ENCODE data around the gene ARHGAP29.
"Not testable (repeated sequence)": the region's sequence is repeated elsewhere in the genome, so short reads cannot be mapped to it uniquely, and the experiment has no call there.

Gene ARHGAP29

DNA sequence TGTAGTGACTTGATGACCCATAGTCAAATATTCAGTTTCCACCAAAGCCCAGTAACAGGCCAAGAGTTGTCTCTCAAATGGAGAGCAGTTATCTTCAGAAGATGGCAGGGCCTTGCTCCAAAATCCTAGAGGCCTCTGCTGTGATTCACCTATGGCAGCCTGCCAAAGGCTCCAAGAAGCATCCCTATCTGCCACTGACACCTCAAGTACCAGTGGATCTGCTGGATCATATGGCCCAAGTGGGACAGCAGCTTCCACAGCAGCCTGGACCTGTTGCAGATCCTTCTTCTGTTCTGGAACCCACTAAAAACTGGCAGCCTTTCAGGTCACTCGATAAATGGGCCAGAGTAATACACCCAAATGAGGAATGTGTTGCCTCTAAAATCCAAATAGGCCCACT, 73.3 kb downstream of the ARHGAP29 start:
- DNase-seq, result not testable (repeated sequence)

DNA sequence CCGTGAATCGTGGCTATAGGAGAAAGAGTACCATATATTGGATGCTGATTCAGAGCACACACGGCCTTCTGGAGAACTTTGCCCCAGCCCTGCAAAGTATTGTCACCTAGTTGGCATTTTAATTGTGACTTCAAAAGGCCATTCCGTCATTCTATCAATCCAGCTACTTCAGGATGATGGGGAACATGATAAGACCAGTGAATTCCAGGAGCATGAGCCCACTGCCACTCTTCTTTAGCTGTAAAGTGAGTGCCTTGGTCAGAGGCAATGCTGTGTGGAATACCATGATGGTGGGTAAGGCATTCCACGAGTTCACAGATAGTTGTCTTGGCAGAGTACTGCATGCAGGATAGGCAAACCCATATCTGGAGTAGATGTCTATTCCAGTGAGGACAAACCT, 74.1 kb downstream of the ARHGAP29 start:
- DNase-seq, result not testable (repeated sequence)

DNA sequence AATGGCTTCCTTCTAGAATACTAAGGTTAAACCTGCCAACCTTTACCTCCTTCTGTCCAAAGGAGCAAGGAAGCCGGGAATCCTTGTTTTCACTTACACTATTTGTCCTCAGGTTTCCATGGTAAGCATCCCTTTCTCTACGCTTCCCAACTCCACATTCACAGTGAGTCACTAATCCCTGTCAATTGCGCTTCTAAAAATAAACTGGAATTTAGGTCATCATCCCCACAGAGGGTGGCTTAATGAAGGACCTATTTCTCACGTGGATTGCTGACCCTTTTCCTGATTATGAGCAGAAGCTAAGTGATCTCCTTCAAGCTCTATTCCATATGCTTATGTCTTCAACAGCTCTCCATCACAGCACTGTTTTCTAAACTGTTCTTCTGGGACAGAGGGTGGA, 76.6 kb downstream of the ARHGAP29 start:
- DNase-seq, result no peak

DNA sequence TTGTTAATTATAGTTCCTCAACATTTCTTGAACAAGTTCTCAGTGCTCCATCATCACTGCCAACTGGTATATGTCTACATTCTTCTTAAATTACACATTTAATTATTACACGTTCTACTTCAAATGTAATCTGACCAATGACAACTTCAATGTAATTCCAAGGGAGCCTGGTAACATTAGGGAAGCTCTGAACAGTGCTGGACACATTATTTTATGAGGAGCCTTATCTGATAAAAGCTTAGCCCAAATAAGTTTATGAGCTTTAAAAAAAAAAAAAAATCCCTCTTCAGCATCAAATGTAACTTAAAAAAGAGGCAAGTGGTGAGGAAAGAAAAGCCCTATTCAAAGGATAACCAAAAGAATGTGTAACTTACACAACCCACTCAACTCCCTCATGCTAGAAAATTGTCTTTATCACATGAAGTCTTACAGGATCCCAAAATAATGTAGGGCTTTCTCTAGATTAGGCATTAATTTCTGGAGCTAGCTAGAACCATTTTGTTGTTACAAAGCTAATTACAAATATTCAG, 81.2 kb downstream of the ARHGAP29 start:
- DNase-seq, result no peak

DNA sequence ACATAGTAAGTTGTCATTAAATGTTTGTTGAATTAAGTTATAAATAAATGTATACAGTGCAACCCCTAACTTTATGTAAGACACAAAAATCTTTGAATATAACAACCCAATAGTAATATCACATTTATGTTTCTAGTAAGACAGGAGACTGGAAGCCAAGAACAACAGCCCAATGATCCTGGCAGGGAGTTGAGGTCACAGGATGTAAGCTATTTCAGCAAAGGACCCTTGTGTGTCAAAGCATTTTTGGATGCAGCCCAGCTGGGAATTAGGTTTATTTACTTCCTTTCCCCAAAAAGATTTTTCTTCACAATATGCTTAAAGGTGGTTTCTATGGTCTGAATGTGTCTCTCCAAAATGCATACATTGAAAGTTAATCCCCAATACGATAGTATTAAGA, 82.4 kb downstream of the ARHGAP29 start:
- DNase-seq, result no peak

DNA sequence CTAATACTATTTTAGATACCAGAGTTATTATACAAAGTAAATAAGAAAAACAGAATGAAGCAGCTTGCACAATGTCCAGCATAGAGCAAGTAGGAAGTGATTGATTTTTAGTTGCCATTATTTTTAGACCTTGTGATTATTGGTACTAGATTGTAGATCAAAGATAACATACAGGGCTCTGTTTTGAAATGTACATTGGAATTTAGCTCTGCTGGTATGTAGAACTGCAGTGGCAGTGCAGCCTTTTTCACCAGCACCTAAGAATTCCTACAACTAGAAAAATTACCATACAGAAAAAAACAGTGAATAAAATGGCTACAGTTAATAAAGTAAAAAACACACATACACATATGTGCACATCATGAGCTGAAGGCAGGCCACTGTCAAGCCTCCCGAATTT, 84.3 kb downstream of the ARHGAP29 start:
- DNase-seq, result no peak

GRCh38 chr1:94149166-94149565, 88.2 kb downstream of the ARHGAP29 start:
- DNase-seq, result not testable (repeated sequence)

- DNase-seq, result no peak
These were observed 91.1 kb downstream of the ARHGAP29 start for GRCh38 chr1:94146273-94146672.

DNA sequence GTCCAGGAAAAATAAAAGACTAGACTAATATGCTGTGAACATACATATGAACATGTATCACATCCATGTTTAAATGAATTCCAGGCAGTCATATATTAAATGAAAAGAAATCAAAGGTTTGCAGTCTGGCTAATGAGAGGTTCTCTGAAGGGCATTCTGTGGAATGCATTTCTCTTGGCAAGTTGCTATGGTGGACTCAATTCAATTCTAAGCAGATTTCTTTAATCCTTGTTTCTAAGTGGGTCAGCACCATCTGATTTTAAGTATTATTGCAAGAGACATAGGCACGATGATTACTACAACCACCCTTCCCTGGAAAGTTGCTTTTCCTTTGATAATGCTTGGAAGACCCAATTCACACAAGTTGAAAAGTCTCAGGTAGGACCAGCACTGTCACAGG, 92.5 kb downstream of the ARHGAP29 start:
- no peak for DNase-seq

DNA sequence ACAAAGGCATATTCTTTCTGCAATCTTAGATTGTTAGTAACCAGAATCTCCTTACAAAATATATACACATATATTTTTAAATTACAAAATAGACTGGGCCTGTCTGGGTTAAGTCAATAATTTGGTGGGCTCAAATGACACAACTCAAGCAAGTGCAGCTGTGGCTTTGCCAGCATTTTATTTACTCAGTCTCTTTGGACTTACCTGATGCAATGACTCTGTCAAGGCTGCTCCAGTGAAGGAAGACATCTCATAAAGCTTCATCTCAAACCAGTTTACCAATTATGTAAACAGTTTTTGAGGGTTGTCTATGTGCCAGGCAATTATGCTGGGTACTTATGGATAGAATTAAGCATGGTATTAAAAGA, 93.6 kb downstream of the ARHGAP29 start:
- no peak for DNase-seq

GRCh38 chr1:94143173-94143808, 94.1 kb downstream of the ARHGAP29 start:
- no peak for DNase-seq

- no peak for DNase-seq
These were observed 94.8 kb downstream of the ARHGAP29 start for GRCh38 chr1:94142583-94142982.

DNA sequence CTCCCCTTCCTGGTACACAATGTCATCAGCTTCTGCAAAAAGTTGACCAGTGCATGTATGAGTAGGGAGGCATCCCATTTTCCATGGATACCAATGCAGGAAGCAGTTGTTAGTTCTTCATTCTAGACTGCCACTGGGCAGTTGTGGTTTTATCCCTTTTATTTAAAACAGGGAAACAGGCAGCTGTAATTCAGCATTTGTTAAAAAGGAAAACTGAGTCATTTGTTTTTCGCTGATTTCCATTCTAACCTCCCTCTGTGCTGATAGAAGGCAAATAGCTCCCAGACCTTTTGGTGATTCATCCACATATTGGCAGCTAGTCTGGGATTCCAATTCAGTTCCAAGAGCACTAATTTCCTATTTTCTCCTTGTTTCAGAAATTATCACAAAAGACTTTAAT, 95.4 kb downstream of the ARHGAP29 start:
- no peak for DNase-seq

DNA sequence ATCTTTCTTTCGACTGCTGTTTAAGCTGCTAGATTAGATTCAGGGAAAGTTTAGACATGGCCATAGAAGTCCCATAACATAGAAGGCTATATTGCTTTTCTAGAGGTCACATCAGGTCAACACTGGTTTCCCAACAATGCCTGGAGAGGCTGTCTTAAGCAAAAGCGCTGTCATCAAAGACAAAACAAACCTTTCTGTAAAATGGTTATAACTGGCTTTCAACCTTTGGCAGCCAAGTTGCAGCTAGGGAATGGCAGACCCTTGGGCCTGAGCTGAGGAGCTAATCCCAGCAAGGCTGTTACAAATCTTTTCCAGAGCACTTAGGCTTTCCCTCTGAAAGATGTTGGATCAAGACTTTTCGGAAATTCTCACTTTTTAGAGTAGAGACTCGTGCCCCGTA, 105.3 kb downstream of the ARHGAP29 start:
- DNase-seq, result no peak

GRCh38 chr1:94130851-94131595, 106.4 kb downstream of the ARHGAP29 start:
- no peak for DNase-seq

- DNase-seq, result no peak
These were observed 110.7 kb downstream of the ARHGAP29 start for GRCh38 chr1:94126651-94127050.

- DNase-seq, result no peak
These were observed 111.6 kb downstream of the ARHGAP29 start for GRCh38 chr1:94125551-94126514.

DNA sequence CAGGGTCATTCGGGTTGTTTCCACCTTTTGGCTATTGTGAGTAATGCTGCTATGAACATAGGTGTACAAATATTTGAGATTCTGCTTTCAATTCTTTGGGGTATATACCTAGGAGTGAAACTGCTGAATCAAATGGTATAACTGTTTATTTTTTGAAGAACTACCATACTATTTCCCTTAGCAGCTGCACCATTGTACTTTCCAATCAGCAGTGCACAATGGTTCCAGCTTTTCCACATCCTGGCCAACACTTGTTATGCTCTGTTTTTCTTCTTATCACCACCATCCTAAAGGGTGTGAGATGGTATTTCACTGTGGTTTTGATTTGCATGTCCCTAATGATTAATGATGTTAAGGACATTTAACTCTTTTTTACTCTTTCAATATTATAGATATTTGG, 112.8 kb downstream of the ARHGAP29 start:
- no peak for DNase-seq

DNA sequence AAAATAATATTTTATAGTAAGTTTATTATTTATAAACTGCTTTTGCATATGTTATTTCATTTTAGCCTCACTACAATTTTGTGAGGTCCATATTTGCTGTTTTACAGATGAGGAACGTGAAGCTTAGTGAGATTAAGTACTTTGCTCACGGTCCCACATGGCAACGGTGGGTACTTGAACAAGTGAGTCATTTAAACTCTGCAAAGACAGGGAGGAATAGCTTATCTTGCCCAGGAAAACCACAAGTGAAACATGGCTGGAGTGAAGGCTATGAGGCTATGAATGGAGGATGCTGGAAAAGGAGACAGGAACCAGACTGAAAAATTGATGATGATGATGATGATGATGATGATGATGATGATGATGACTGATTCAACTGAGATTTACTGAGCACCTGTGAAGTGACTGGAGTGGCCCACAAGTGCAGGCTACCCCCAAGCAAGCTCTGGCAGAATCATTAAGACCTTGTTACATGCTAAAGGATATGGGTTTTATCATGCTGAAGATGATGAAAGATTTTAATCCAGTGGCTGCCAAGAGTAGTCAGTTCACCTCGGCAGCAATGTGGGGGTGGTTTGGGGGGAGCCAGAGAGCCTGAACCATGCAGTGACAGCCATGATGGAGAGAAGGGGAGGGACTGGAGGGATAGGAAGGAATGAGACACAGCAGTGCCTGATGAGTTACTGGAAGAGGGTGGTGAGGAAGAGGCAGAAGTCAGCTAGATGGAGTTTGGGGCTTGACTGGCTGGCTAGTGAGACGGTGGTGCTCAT, 115.0 kb downstream of the ARHGAP29 start:
- DNase-seq, result no peak
